DMS153 (cell line): ENCODE results near the gene KIN.
"Not testable (repeated sequence)": the region's sequence is repeated elsewhere in the genome, so short reads cannot be mapped to it uniquely, and the experiment has no call there.

ENCODE experiments used
- DNase-seq: peaks from one replicate; lab custom pipeline; 2025; lab: John Stamatoyannopoulos, UW

The KIN gene

GRCh38 chr10:7722927-7723529 is 64.8 kb downstream of the KIN start:
- no peak for DNase-seq

DNA sequence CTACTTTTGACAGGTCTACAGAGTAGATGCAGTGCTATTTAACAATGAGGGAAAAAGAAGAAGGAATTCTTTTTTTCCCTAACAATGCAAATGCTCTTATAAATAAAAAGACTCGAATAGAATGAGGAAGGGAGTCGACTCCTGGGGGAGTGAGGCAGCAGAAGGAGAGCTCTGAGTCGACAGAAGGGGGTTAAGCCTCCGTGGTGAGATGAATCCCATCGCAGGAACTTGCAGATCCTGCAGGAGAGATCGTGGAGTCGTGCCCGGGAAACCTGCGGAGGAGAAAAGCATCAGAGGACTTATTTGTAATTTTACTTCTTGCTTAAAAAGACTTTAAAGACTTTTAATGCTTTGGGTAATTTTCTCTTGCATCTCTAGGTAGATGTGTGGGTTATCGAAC is 67.3 kb downstream of the KIN start:
- no peak for DNase-seq

DNA sequence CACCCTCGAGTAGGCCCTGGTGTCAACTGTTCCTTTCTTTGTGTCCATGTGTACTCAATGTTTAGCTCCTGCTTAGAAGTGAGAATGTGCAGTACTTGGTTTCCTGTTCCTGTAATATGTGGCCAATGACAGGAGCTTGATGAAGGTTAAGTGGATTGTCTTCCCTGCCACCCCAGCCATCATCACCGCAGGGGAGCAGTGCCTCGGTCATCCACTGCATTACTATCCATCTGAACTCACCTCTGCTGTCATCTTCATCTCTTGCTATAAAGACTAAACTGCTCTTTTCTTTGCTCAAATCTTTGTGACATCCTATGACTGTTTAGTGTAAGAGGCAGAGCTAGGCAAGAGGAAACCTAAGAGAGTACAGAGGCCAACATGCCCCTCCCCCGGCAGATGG is 69.1 kb downstream of the KIN start:
- no peak for DNase-seq

DNA sequence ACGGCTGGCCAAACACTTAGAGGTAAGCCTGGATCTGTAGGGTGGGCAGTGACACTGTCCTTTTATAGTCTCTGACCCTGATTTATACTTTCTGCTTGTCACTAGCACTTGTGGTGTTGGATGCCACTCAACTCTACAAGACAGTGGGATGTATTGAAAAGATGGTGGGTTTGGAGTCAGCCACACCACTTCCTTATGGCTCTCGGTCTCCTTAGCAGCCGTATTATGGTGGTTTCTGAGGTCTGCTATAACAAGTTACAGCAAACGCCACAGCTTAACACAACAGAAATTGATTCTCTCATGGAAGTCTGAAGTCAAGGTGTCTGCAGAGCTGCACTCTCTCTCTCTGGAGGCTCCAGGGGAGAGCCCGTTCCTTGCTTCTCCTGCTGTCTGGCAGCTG is 70.0 kb downstream of the KIN start:
- no peak for DNase-seq

GRCh38 chr10:7715515-7715914 is 72.3 kb downstream of the KIN start:
- DNase-seq = no peak

DNA sequence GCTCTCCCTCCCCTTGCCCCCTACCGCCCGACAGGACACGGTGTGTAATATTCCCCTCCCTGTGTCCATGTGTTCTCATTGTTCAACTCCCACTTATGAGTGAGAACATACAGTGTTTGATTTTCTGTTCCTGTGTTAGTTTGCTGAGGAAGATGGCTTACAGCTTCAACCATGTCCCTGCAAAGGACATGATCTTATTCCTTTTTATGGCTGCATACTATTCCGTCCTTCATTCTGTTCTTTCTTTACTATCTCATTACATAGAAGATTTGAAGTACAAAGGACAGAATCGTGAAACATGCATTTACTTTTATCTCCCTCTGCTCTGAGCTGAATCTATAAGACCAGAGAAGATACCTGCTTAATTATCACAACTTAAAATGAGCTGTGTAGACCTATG is 76.7 kb downstream of the KIN start:
- DNase-seq = not testable (repeated sequence)

DNA sequence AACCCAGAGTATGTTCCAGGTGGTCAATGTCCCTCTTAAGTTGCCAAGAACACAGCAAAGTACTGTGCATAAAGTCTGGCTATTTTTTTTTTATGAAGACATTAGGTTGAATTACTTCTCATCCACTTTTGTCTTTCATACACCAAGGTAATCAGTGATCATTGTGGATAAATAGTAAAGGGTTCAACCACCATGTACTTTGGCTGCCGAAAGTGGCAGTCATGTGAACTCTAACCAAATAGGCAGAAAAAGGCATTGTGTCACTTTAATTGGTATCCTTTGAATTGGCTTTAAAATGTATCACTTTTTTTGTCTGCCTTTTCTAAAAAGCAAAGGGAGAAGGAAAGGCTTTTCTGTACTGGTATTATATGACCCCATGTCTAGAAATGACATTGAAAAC is 77.3 kb downstream of the KIN start:
- no peak for DNase-seq

- DNase-seq = no peak
These were observed 79.0 kb downstream of the KIN start for GRCh38 chr10:7708832-7709231.

GRCh38 chr10:7707858-7708622 is 79.8 kb downstream of the KIN start:
- DNase-seq = no peak

- no peak for DNase-seq
These were observed 80.7 kb downstream of the KIN start for GRCh38 chr10:7707102-7707501.

DNA sequence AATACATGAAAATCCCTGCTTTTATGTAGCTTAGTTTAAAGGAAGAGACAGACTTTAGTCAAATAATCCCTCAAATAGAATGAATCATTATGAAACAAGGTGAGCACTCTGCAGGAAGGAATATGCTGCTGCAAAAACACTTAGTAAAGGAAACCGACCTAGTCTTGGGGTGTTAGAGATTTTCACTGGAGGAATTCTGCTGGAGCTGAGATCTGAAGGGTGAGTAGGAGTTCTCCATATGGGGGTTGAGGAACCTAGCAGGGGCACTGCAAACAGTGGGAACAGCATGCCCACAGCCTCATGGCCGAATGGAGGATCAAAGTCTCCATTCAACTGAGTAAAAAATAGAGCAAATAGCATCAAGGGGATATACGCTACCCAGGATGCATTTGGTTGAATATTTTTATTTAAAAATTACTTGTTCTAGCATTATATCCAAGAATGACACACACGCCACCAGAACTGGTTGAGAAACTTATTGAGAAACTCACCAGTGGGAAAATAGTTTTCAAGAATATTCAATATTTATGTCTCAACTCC is 81.2 kb downstream of the KIN start:
- DNase-seq = no peak

DNA sequence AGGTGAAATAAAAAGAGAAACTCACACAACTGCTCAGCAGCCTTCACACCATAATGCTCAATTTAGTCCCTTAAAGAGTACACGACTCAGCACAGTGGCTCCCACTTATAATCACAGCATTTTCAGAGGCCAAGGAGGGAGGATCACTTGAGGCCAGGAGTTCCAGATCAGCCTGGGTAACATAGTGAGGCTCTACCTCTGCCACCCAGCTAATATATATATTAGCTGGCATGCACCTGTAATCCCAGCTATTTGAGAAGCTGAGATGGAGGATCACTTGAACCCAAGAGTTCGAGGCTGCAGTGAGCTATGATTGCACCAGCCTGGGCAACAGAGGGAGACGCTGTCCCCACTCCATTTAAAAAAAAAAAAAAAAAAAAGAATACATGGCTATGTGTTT is 82.5 kb downstream of the KIN start:
- no peak for DNase-seq

DNA sequence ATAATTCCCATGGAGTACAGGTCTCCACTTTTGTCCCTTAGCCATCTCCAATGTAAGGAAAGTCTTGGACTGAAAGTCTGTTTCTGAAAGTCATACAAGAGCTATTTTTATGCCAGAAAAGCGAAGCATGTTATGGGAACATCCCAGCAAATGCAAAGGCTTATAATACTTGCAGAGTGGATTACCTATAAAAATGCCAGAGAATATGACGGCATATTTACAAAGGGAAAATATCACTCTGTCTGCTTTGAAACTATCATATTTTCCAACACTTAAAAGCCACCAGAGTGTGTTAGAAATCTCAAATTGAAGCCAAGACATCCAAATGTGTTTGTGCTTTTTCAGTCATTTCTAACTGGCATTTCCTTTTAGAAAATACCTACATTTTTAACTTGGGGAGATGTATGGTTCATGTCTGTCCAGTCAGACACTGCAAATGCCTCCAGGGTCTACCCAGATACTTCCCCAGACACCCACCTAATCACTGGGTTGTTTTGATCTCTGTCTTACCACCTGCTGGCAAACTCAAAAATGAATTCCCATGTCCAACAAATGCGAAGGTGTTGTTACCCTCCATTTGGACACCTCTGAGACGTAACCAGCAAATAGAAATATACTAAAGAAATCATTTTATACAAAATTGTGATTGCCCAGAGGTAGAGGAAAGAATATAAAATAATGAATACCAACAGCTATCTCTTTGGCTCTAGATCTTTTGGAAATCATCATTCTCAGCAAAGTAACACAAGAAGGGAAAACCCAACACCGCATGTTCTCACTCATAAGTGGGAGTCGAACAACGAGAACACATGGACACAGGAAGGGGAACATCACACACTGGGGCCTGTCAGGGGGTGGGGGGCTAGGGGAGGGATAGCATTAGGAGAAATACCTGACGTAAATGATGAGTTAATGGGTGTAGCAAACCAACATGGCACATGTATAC is 83.4 kb downstream of the KIN start:
- DNase-seq = no peak

- no peak for DNase-seq
These were observed 84.7 kb downstream of the KIN start, which contains the start of gene ITIH2 for GRCh38 chr10:7703140-7703539. TSS of gene ITIH2 (plus strand) at chr10:7703316. CDS start at chr10:7703435, 119 bp downstream.

GRCh38 chr10:7702288-7702812 is 85.4 kb downstream of the KIN start:
- DNase-seq = no peak

GRCh38 chr10:7701158-7701742 is 86.5 kb downstream of the KIN start:
- DNase-seq = no peak
